ENCODE results near the gene SART3.
A peak's percentile ranks its signal among the peaks of the same experiment; 100 is the strongest.

The SART3 gene

GRCh38 chr12:108519558-108519957, 41.4 kb downstream of the SART3 start:
- TF ChIP-seq CTCF (IDR thresholded peaks at IDR 0.05; ENCODE audit: low read depth, low read length), result no peak

GRCh38 chr12:108518716-108519496, 42.1 kb downstream of the SART3 start:
- TF ChIP-seq CTCF (IDR thresholded peaks at IDR 0.05; ENCODE audit: low read depth, low read length), result no peak
- no peak overlapping the region for H3K4me3 ChIP-seq (ENCODE audit: low read depth, low read length)

More at GRCh38 chr12:108519558-108519957, 41.4 kb downstream of the SART3 start:
- no peak overlapping the region for H3K4me3 ChIP-seq (ENCODE audit: low read depth, low read length)

GRCh38 chr12:108518101-108518715, 42.8 kb downstream of the SART3 start:
- no peak for TF ChIP-seq CTCF (IDR thresholded peaks at IDR 0.05; ENCODE audit: low read depth, low read length)

GRCh38 chr12:108517288-108518100, 43.5 kb downstream of the SART3 start:
- no peak for TF ChIP-seq CTCF (IDR thresholded peaks at IDR 0.05; ENCODE audit: low read depth, low read length)
- H3K4me3 ChIP-seq (ENCODE audit: low read depth, low read length), result no peak overlapping the region

More at GRCh38 chr12:108518101-108518715, 42.8 kb downstream of the SART3 start:
- no peak overlapping the region for H3K4me3 ChIP-seq (ENCODE audit: low read depth, low read length)

GRCh38 chr12:108516511-108517275, 44.3 kb downstream of the SART3 start:
- no peak overlapping the region for H3K4me3 ChIP-seq (ENCODE audit: low read depth, low read length)
- TF ChIP-seq CTCF (IDR thresholded peaks at IDR 0.05; ENCODE audit: low read depth, low read length), result no peak

GRCh38 chr12:108515916-108516315, 45.1 kb downstream of the SART3 start:
- TF ChIP-seq CTCF (IDR thresholded peaks at IDR 0.05; ENCODE audit: low read depth, low read length), result no peak
- H3K4me3 ChIP-seq (ENCODE audit: low read depth, low read length), result peak overlapping the region; percentile 91

All from WI38 (cell line).